GM23248 (cell line): Measurements from ENCODE around the gene C19orf12. TPM values are rescaled to one million over a fixed set of nuclear protein-coding genes. Genes with fewer than 3 reads are reported as not detected.
"Not testable (repeated sequence)": the region's sequence is repeated elsewhere in the genome, so short reads cannot be mapped to it uniquely, and the experiment has no call there.

Experiments used
- DNase-seq: peaks from one replicate; pipeline ENCODE4 v3.0.0-alpha.2; 2015
- H2AFZ ChIP-seq: fragments of 200-600 bp; sonication (generic); 2 replicates; pipeline ENCODE4 v1.6.1; 2016; ENCODE audit warnings: antibody characterized with exemption
- H3F3A ChIP-seq: fragments of 200-600 bp; sonication (generic); 2 replicates; pipeline ENCODE4 v1.6.1; 2016; ENCODE audit warnings: mild to moderate bottlenecking, antibody characterized with exemption, mixed run types; ENCODE audit not compliant: insufficient read depth
- H3K27ac ChIP-seq: fragments of 200-600 bp; sonication (generic); 2 replicates; pipeline ENCODE4 v1.5.1; 2016; ENCODE audit warnings: mild to moderate bottlenecking
- H3K27me3 ChIP-seq: fragments of 200-600 bp; sonication (generic); replicated peaks from 2 replicates; pipeline ENCODE4 v1.6.1; 2016; ENCODE audit warnings: mild to moderate bottlenecking; ENCODE audit not compliant: insufficient read depth
- H3K36me3 ChIP-seq: fragments of 200-600 bp; sonication (generic); 2 replicates; pipeline ENCODE4 v1.6.1; 2016; ENCODE audit warnings: low read depth, mild to moderate bottlenecking
- H3K4me1 ChIP-seq: fragments of 200-600 bp; sonication (generic); 2 replicates; pipeline ENCODE4 v1.6.1; 2016; ENCODE audit warnings: mild to moderate bottlenecking; ENCODE audit not compliant: insufficient read depth
- H3K4me2 ChIP-seq: fragments of 200-600 bp; sonication (generic); one replicate; pipeline ENCODE4 v1.6.1; 2016; ENCODE audit warnings: mild to moderate bottlenecking; ENCODE audit not compliant: unreplicated experiment
- H3K4me3 ChIP-seq: fragments of 200-600 bp; sonication (generic); 2 replicates; pipeline ENCODE4 v1.5.1; 2016; ENCODE audit warnings: mild to moderate bottlenecking
- H3K79me2 ChIP-seq: fragments of 200-600 bp; sonication (generic); 2 replicates; pipeline ENCODE4 v1.6.1; 2016; ENCODE audit warnings: mild to moderate bottlenecking; ENCODE audit not compliant: insufficient read depth
- H3K9ac ChIP-seq: fragments of 200-600 bp; sonication (generic); 2 replicates; pipeline ENCODE4 v1.6.1; 2016; ENCODE audit warnings: mild to moderate bottlenecking
- H3K9me2 ChIP-seq: fragments of 200-600 bp; sonication (generic); 2 replicates; pipeline ENCODE4 v1.6.1; 2016; ENCODE audit warnings: mixed run types, mild to moderate bottlenecking, moderate library complexity; ENCODE audit not compliant: insufficient read depth
- H3K9me3 ChIP-seq: fragments of 200-600 bp; sonication (generic); one replicate; pipeline ENCODE4 v1.6.1; 2017; ENCODE audit warnings: low read depth
- H4K20me1 ChIP-seq: fragments of 200-600 bp; sonication (generic); 2 replicates; pipeline ENCODE4 v1.6.0; 2016; ENCODE audit not compliant: insufficient read depth
- EZH2 ChIP-seq: fragments of 200-600 bp; sonication (generic); IDR thresholded peaks from 2 replicates; pipeline ENCODE4 v1.6.1; 2018; ENCODE audit warnings: antibody characterized with exemption, mild to moderate bottlenecking; ENCODE audit not compliant: insufficient read depth, poor library complexity, severe bottlenecking
- EZH2phosphoT487 ChIP-seq: fragments of 200-600 bp; sonication (generic); IDR thresholded peaks from 2 replicates; pipeline ENCODE4 v1.6.1; 2018; ENCODE audit warnings: antibody characterized with exemption, moderate library complexity, mild to moderate bottlenecking, low read depth; ENCODE audit not compliant: insufficient read depth
- WGBS, 2 experiments: methylation state at CpG; one replicate each; pipeline ENCODE4 v1.1.6; 2015 to 2017; ENCODE audit warnings: low lambda C conversion rate in 2 of 2, low coverage in 1 of 2; ENCODE audit errors: missing lambda C conversion rate in 2 of 2; 5-methylcytosine and 5-hydroxymethylcytosine counted together
- in situ Hi-C: fragments of 300-500 bp; cut with MboI; formaldehyde crosslinking; loops from 2 replicates; pipeline ENCODE4 v1.15.0; 2020
- polyA plus RNA-seq: library from polyadenylated mRNA; unstranded; fragments of >200 nt; fragmentation: Nextera tagmentation; extraction: Ambion mirVana; gene quantifications from 2 replicates; pipeline ENCODE4 v1.2.1, GENCODE V29; 2016
- total RNA-seq: library from RNA; depleted of rRNA; stranded (reverse); fragments of >200 nt; shearing (Covaris generic); gene quantifications from 2 replicates; pipeline ENCODE4 v1.2.3, GENCODE V29; 2014

Gene C19orf12
- total and polyA plus RNA-seq, 2 experiments from 2014 or later = 34.2 to 45.7 TPM

GRCh38 chr19:29673451-29674371 is 41.4 kb downstream of the C19orf12 start:
- H3K36me3 ChIP-seq = no peaks in the 10 kb centered on the region; the same call in 1 of the 2 replicates
- no peak overlapping the region for H3K4me2 ChIP-seq
- in situ Hi-C loops = no loop called here
- H3K4me3 ChIP-seq = no peak overlapping the region
- H3K79me2 ChIP-seq = peaks cover 50% of the 10 kb centered on the region
- TF ChIP-seq EZH2phosphoT487 (no peak), EZH2 (no peak)
- H3K27me3 ChIP-seq = no peaks in the 10 kb centered on the region
- H3K9me2 ChIP-seq = no peaks in the 10 kb centered on the region
- H3K4me1 ChIP-seq = no peaks in the 10 kb centered on the region
- WGBS, 2 experiments = 96 to 97% methylated on average over 46 to 57 of the region's 57 CpGs
- no peak overlapping the region for H3K9ac ChIP-seq
- H3K27ac ChIP-seq = no peak overlapping the region
- no peaks in the 10 kb centered on the region for H4K20me1 ChIP-seq
- no peaks in the 10 kb centered on the region for H3F3A ChIP-seq
- no peaks in the 10 kb centered on the region for H3K9me3 ChIP-seq
- H2AFZ ChIP-seq = no peak overlapping the region
- DNase-seq = no peak

- Histone ChIP-seq H2AFZ (no peak overlapping the region), H3K4me1 (no peaks in the 10 kb centered on the region), H3K27me3 (no peaks in the 10 kb centered on the region), H3K4me2 (no peak overlapping the region), H3K9me3 (no peaks in the 10 kb centered on the region), H3K9ac (no peak overlapping the region), H3F3A (no peaks in the 10 kb centered on the region), H3K4me3 (no peak overlapping the region), H3K36me3 (no peaks in the 10 kb centered on the region; the same call in 1 of the 2 replicates), H3K27ac (no peak overlapping the region), H4K20me1 (no peaks in the 10 kb centered on the region), H3K9me2 (no peaks in the 10 kb centered on the region), H3K79me2 (peaks cover 58% of the 10 kb centered on the region)
- DNase-seq = no peak
- in situ Hi-C loops = no loop called here
- WGBS, 2 experiments = 91 to 94% methylated on average over 10 to 11 of the region's 11 CpGs
- TF ChIP-seq EZH2 = no peak
- no peak for TF ChIP-seq EZH2phosphoT487
Observed at GRCh38 chr19:29672933-29673336, 42.1 kb downstream of the C19orf12 start.

- Histone ChIP-seq H3F3A (peaks cover 2% of the 10 kb centered on the region; the same call in 1 of the 2 replicates), H3K9ac (no peak overlapping the region), H3K4me3 (no peak overlapping the region), H3K27me3 (no peaks in the 10 kb centered on the region), H3K9me3 (no peaks in the 10 kb centered on the region), H2AFZ (no peak overlapping the region), H3K79me2 (peaks cover 63% of the 10 kb centered on the region), H4K20me1 (no peaks in the 10 kb centered on the region), H3K36me3 (no peaks in the 10 kb centered on the region; the same call in 1 of the 2 replicates), H3K4me2 (no peak overlapping the region), H3K4me1 (no peaks in the 10 kb centered on the region), H3K27ac (no peak overlapping the region), H3K9me2 (no peaks in the 10 kb centered on the region)
- DNase-seq = no peak
- WGBS, 2 experiments = 81 to 85% methylated on average over 8 of the region's 8 CpGs
- TF ChIP-seq EZH2 (no peak), EZH2phosphoT487 (no peak)
- in situ Hi-C loops = no loop called here
Observed at GRCh38 chr19:29672319-29672932, 42.6 kb downstream of the C19orf12 start.

- H3K9me3 ChIP-seq = no peaks in the 10 kb centered on the region
- no peak overlapping the region for H3K9ac ChIP-seq
- H3K9me2 ChIP-seq = no peaks in the 10 kb centered on the region
- H3K4me1 ChIP-seq = peaks cover 5% of the 10 kb centered on the region
- no peak overlapping the region for H2AFZ ChIP-seq
- peak; percentile 36 for DNase-seq
- H3K4me3 ChIP-seq = no peak overlapping the region
- H4K20me1 ChIP-seq = no peaks in the 10 kb centered on the region
- H3K27ac ChIP-seq = no peak overlapping the region
- WGBS, 2 experiments = 69 to 73% methylated on average over 12 of the region's 12 CpGs
- H3F3A ChIP-seq = peaks cover 9% of the 10 kb centered on the region
- H3K4me2 ChIP-seq = no peak overlapping the region
- no peaks in the 10 kb centered on the region; the same call in 1 of the 2 replicates for H3K36me3 ChIP-seq
- no peak for TF ChIP-seq EZH2
- no peak for TF ChIP-seq EZH2phosphoT487
- no peaks in the 10 kb centered on the region for H3K27me3 ChIP-seq
- in situ Hi-C loops = no loop called here
- peaks cover 63% of the 10 kb centered on the region for H3K79me2 ChIP-seq
Observed at GRCh38 chr19:29671393-29672160, 43.5 kb downstream of the C19orf12 start.

GRCh38 chr19:29671026-29671392 is 44.1 kb downstream of the C19orf12 start:
- in situ Hi-C loops, H3K4me3 ChIP-seq, H3K9ac ChIP-seq, H3F3A ChIP-seq, H3K4me2 ChIP-seq, H3K9me2 ChIP-seq, H3K36me3 ChIP-seq, H3K4me1 ChIP-seq, H3K27ac ChIP-seq, DNase-seq, H3K27me3 ChIP-seq, H4K20me1 ChIP-seq, H3K9me3 ChIP-seq, H2AFZ ChIP-seq: not testable (repeated sequence)
- peaks cover 63% of the 10 kb centered on the region for H3K79me2 ChIP-seq
- WGBS, 2 experiments = 78 to 81% methylated on average over 6 of the region's 6 CpGs
